DMS153 treated with DMSO at 0.1 percent for 48 hours (cell line): Measurements from ENCODE around the gene XPOT.
"Not testable (repeated sequence)": the region's sequence is repeated elsewhere in the genome, so short reads cannot be mapped to it uniquely, and the experiment has no call there.

Experiments
- DNase-seq: peaks from one replicate; lab custom pipeline; 2025; ENCODE audit not compliant: unreplicated experiment; lab: John Stamatoyannopoulos, UW

XPOT gene

DNA sequence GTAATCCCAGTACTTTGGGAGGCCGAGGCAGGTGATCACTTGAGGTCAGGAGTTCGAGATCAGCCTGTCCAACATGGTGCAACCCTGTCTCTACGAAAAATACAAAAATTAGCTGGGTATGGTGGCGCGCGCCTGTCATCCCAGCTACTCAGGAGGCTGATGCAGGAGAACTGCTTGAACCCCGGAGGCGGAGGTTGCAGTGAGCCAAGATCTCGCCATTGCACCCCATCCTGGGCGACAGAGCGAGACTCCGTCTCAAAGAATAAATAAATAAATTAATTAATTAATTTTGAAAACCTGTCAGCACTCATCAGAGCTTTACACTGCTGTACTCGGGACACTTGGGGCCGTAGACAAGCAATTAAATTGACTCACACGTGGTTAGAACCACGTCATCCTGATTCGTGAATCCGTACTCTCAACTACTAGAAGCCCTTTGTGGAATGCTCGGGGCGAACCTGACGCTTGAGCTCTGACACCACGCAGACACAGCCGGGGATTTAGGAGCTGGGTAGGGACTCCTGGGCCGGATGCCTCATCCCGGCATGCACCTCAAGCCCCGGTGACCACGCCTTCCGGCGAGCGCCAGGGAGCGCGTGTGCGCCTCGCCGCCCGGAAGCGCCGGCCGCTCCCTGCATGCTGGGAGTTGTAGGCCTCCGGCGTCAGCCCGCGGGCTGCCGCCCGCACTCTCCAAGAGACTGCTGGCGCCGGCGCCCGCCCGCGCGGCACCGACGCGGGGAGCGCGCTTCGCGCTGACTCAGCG, at the start of gene XPOT:
XPOT (plus strand) TSS at position 686 of the 763 bp plus-strand sequence. CDS start 5,644 bp downstream, outside the sequence.
- DNase-seq = peak; percentile 93

DNA sequence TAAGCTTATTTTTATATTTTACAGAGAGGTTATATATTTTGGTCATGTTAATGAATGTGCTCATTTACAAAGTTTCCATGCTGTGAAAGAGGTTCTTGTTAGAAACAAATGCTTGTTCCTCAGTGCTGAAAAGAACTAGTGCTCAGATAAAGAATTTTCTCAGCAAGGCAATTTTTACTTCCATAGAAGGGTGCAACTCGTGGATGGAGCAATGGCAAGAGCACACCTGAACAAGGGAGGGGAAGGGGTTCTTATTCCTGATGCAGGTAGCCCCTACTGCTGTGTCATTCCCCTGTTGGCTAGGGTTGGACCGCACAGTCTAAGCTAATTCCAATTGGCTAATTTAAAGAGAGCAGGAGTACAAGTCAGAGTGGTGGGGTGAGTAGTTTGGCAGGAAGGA, 48.0 kb upstream of the XPOT start:
- DNase-seq = not testable (repeated sequence)

DNA sequence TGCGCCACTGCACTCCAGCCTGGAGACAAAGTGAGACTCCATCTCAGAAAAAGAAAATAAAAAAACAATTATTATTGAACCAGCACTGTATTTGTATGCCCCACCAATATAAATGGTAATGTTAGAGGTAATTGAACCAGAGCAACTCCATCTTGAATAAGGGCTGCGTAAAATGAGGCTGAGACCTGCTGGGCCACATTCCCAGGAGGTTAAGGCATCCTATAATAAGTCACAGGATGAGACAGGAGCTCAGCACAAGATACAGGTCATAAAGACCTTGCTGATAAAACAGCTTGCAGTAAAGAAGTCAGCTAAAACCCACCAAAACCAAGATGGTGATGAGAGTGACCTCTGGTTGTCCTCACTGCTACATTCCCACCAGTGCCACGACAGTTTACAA, 43.0 kb upstream of the XPOT start:
- not testable (repeated sequence) for DNase-seq

- DNase-seq = no peak
These were observed 41.4 kb upstream of the XPOT start for GRCh38 chr12:64362721-64363305.

DNA sequence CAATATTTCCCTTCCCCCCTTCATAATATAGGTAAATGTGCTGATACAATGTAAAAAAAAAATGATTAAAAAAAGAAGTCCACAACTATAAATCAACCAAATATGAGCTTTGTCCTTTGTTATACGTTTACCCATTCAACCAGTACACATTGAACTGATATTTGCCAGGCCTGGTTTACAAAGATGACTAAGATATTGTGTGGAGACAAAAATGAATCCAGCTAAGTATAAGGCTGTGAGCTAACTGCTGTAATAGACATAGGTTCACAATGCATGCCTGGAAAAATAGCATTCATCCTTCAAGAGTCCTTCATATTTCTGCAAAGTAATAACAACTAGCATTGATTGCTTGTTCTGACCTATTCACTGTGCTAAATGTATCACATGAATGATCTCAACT, 20.5 kb upstream of the XPOT start:
- DNase-seq = no peak

- no peak for DNase-seq
These were observed 19.2 kb upstream of the XPOT start for GRCh38 chr12:64385019-64385418.

DNA sequence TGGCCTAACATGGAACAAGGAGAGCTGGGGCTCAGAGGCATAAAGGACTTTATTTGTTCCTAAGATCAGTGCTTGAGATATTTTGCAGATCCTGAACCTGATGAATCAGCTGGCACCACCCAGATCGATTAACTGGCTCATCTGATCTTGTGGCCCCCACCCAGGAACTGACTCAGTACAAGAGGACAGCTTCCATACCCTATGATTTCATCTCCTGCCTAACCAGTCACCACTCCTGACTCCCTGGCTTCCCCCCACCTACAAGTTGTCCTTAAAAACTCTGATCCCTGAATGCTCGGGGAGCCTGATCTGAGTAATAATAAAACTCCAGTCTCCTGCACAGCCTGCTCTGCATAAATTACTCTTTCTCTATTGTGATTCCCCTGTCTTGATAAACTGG, 18.7 kb upstream of the XPOT start:
- no peak for DNase-seq

GRCh38 chr12:64387197-64387816, 16.9 kb upstream of the XPOT start:
- DNase-seq = peak; percentile 22

- DNase-seq = peak; percentile 77
These were observed 15.0 kb upstream of the XPOT start for GRCh38 chr12:64389154-64389553.

DNA sequence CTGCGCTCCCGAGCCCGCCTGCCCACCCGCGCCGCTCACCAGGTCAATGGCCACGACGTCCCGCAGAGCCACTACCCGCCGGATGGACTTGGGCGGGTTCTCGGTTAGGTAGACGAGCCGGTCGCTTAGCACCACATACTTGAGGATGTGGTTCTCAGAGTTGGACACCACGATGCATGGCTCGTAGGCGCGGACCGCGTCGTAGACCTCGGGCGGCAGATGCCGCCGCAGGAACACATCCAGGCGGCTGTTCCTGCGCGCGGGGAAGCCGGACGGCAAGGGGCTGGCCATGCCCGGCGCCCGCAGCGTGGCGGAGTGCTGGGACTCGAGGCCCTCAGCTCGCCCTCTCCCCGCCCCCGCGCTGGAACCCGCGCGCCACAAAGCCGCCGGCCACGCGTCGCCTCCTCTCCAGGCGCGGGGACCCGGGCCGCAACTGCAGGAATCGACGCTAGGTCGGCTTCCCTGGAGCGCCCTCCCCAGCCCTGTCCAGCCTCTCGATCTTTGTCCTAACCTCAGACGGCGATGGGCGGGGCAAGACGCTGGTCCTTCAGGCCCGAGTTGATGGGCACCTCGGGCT, 13.8 kb upstream of the XPOT start, which contains the start of gene C12orf56:
C12orf56 (minus strand) TSS at position 484 of the 577 bp plus-strand sequence; CDS start at position 291, 193 bp downstream.
- DNase-seq = no peak

DNA sequence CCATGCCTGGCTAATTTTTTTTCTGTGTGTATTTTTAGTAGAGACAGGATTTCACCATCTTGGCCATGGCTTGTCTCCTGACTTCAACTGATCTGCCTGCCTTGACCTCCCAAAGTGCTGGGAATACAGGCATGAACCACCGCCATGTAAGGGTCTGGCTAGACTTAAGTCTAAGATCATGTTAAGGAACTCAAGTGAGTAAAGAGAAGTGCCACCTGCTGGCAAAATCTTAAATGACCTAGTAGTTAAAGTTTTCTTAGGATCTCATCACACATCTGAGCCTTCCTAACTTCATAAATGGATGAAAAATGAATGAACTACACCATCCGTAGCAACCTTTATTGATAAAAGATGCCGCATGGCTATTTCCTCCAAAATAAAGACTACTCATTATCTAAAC, 12.0 kb upstream of the XPOT start:
- DNase-seq = no peak

GRCh38 chr12:64395739-64396138, 8.5 kb upstream of the XPOT start:
- DNase-seq = no peak

DNA sequence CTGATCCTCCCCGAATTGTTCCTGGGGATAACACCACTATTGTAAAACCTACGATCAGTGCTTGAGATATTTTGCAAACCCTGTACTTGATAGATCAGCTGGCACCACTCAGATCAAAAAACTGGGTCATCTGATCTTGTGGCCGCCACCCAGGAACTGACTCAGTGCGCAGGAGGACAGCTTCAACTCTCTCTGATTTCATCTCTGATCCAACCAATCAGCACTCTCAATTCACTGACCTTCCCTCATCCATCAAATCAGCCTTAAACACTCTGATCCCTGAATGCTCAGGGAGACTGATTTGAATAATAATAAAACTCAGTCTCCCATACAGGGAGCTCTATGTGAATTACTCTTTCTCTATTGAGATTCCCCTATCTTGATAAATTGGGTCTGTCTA, 4.2 kb upstream of the XPOT start:
- DNase-seq = no peak

GRCh38 chr12:64402181-64402580, 2.0 kb upstream of the XPOT start:
- DNase-seq = no peak

DNA sequence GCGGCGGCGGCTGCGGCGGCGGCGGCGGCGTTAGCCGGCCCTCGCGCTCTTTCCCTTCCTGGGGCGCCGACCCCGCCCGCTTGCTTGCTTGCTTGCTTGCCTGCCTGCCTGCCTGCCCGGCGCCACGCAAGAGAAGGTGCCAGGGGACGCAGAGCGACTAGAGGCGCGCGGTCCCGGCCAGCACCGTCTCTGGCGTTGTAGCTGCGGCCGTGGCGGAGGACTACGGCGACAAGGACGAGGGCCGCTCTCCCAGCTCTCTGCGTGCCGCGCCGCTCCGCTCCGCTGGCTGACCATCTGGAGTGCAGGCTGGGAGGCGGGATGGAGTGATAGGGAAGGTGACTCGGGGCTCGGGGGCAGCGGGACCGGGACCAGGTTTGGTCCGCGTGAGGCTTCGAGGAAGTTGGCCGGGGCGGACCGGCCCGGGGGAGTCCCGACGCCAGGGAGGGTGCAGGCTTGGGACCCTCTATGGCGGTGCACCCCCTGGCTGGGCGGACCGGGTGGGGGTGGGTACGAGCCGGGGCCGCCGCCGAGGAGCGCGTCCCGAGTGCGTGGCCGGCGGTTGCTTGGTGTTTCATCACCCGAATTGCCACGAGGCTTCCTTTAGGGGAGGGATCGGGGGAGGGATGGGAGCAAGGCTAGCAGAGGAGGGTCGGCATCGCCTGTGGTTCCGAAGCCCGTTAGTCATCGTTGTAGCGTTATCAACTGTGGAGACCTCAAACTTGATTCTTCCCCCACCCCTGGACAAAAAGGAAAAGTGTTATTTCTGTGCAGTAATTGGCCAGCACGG, 471 bp downstream of the XPOT start:
- DNase-seq = peak; percentile 16

DNA sequence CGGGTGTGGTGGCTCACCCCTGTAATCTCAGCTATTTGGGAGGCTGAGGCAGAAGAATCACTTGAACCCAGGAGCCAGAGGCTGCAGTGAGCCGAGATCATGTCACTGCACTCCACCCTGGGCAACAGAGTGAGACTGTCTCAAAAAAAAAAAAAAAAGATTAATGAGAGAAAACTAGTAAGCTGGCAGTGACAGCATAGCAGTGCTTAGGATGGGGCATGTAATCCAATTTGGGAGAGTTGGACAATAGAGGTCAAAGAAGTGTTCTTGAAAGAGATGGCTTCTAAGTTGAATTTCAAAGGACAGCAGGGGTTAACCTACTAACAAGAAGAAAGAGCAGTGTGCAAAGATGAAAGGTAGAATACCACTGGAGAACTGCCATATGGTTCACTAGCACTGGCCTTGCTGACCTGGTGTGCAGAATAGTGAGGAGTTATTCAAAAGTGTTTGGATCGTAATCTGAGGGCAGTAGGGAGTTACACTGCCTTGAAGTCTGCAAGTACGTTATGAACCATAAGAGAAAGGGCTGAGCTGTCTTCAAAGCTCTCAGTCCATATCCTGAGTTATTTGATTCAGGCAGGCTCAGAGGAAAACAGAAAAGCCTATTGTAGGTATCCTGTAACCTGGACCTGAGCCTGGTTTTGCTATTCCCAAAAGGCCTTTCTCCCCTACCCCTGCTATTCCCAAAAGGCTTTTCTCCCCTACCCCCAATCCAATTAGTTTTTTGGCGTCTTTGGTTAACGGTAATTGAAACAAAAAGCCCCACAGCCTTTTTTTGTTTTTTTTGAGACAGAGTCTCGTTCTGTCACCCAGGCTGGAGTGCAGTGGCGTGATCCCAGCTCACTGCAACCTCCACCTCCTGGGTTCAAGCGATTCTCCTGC, 3.4 kb downstream of the XPOT start:
- no peak for DNase-seq

DNA sequence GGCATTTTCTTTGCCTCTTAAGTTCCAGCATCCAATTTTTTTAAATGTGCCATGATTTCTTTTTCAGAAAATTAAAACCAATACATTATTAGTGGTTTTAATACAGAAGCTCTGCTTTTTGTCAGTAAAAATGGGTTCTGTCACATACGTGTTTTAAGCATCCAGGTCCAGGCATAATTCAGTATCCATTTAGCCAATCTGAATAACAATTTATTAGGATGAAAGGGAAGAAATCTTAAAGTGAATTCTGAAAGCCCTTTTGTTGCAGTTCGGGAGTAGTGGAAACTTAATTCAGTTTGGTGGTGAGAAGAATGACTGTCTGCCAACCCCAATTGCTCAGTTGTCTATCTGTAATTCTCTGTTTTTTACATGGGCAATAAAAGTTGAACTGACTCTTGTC, 7.2 kb downstream of the XPOT start:
- no peak for DNase-seq

DNA sequence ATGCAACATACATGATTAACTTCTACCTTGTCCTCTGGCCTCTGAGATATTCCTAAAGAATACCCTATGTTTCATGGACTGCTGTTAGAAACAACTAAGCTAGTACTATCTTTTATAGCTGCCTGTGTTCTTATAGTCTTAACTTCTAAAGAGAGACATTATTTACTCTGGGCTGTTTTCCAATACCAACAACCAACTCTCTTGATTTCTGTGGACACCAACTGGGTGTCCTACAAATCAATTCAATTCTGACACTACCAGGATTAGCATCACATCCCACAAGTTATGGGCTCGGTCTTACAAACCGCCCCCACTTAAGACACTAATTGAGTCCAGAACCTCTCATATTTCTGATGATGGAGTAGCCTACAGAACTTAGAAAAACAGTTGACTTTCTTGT, 8.3 kb downstream of the XPOT start:
- DNase-seq = no peak

GRCh38 chr12:64413884-64414283, 9.7 kb downstream of the XPOT start:
- DNase-seq = no peak

DNA sequence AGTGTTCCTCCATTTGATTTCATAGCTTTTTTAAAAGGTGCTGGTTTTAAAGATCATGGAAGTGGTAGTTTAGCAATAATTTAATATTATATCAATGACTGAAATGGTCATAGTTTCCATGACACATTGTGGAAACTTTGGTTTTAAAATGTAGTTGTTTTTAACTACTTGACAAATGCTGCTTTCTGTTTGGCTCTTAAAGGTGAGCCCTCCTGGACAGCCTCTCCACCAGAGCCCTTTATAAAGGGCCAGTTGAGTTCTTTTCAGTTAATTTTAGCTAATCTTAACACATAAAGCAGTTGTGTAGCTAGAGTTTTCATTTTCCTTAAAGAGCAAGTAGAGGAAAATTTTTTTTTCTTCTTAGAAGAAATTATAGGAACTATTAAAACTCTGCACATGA, 14.0 kb downstream of the XPOT start:
- no peak for DNase-seq
